SU-DHL-6 (cell line): ENCODE results near the gene GTF2H3.

ENCODE experiments used
- H2AFZ ChIP-seq: fragments of 200-600 bp; sonication (generic); 2 replicates; pipeline ENCODE4 v1.6.1; 2014; ENCODE audit warnings: low read depth, mild to moderate bottlenecking, moderate library complexity, mixed read lengths, antibody characterized with exemption, low read length; ENCODE audit not compliant: severe bottlenecking
- H3F3A ChIP-seq: fragments of 200-600 bp; shearing (Covaris generic); 2 replicates; pipeline ENCODE4 v1.6.0; 2016; ENCODE audit warnings: antibody characterized with exemption, mild to moderate bottlenecking; ENCODE audit not compliant: insufficient read depth
- H3K27ac ChIP-seq: fragments of 200-600 bp; sonication (generic); 2 replicates; pipeline ENCODE4 v1.5.1; 2016; ENCODE audit warnings: low read depth, mild to moderate bottlenecking, low read length, moderate library complexity, mixed read lengths
- H3K27me3 ChIP-seq: fragments of 200-600 bp; sonication (generic), shearing (Covaris generic); 2 replicates; pipeline ENCODE4 v1.6.0; 2014; ENCODE audit warnings: mild to moderate bottlenecking, low read length
- H3K36me3 ChIP-seq: fragments of 200-600 bp; sonication (generic); 2 replicates; pipeline ENCODE4 v1.6.1; 2014; ENCODE audit warnings: mild to moderate bottlenecking, low read length, mixed read lengths
- H3K4me2 ChIP-seq: fragments of 300-600, 200-600 bp; shearing (Covaris generic), sonication (generic); 2 replicates; pipeline ENCODE4 v1.6.0; 2014; ENCODE audit warnings: low read length, low read depth, mild to moderate bottlenecking; ENCODE audit not compliant: poor library complexity, severe bottlenecking
- H3K4me3 ChIP-seq: fragments of 200-600 bp; sonication (generic); 2 replicates; pipeline ENCODE4 v1.5.1; 2014; ENCODE audit warnings: antibody characterized with exemption, low read length, mild to moderate bottlenecking, mixed read lengths; ENCODE audit not compliant: insufficient read depth, poor library complexity, severe bottlenecking
- H3K79me2 ChIP-seq: fragments of 200-600 bp; sonication (generic); 2 replicates; pipeline ENCODE4 v1.6.1; 2014; ENCODE audit warnings: mild to moderate bottlenecking, low read length, moderate library complexity; ENCODE audit not compliant: insufficient read depth
- H3K9ac ChIP-seq: fragments of 200-600 bp; sonication (generic); 2 replicates; pipeline ENCODE4 v1.7.0; 2014; ENCODE audit warnings: mild to moderate bottlenecking, low read length
- H3K9me2 ChIP-seq: fragments of 200-600 bp; sonication (generic); replicated peaks from 2 replicates; pipeline ENCODE4 v1.6.1; 2014; ENCODE audit warnings: low read length; ENCODE audit not compliant: insufficient read depth
- H3K9me3 ChIP-seq: fragments of 200-600 bp; sonication (generic); 2 replicates; pipeline ENCODE4 v1.6.1; 2014; ENCODE audit warnings: low read length, mixed read lengths; ENCODE audit not compliant: insufficient read depth
- H4K20me1 ChIP-seq: fragments of 200-600 bp; sonication (generic); 2 replicates; pipeline ENCODE4 v1.6.1; 2014; ENCODE audit warnings: low read depth, mild to moderate bottlenecking, antibody characterized with exemption, low read length, moderate library complexity, mixed read lengths
- CTCF ChIP-seq: fragments of 200-600 bp; sonication (generic); IDR thresholded peaks from one replicate; pipeline ENCODE4 v1.5.1; 2017; ENCODE audit warnings: antibody characterized with exemption, mild to moderate bottlenecking, low read length, moderate library complexity; ENCODE audit not compliant: insufficient read depth, poor library complexity, severe bottlenecking
- EZH2phosphoT487 ChIP-seq: fragments of 200-600 bp; sonication (generic), shearing (Covaris generic); conservative IDR thresholded peaks from 2 replicates; pipeline ENCODE4 v1.6.1; 2018; ENCODE audit warnings: mild to moderate bottlenecking, antibody characterized with exemption, low read length, moderate library complexity, mixed read lengths

The GTF2H3 gene

GRCh38 chr12:123670882-123671728 lies 37.5 kb downstream of the GTF2H3 start, which contains the start of gene TCTN2:
TSS of gene TCTN2 (plus strand) at chr12:123671113. CDS start at chr12:123671241, 128 bp downstream.
- Histone ChIP-seq H3K27ac (no peak within 1 kb of the TSS), H3K4me3 (no peak within 1 kb of the TSS), H3F3A (no peaks in the 10 kb centered on the region), H3K9ac (no peak within 1 kb of the TSS), H3K36me3 (no peaks in the 10 kb centered on the region), H4K20me1 (no peaks in the 10 kb centered on the region), H3K4me2 (peak within 1 kb of the TSS; percentile 21), H3K79me2 (no peaks in the 10 kb centered on the region), H3K9me2 (no peaks in the 10 kb centered on the region), H3K27me3 (no peaks in the 10 kb centered on the region), H3K9me3 (no peaks in the 10 kb centered on the region), H2AFZ (peak within 1 kb of the TSS; percentile 76)
- TF ChIP-seq CTCF = no peak
- no peak for TF ChIP-seq EZH2phosphoT487

- no peak overlapping the region for H3K4me3 ChIP-seq
- no peaks in the 10 kb centered on the region for H3K27me3 ChIP-seq
- H3K27ac ChIP-seq = no peak overlapping the region
- no peak overlapping the region for H3K4me2 ChIP-seq
- H3K9me2 ChIP-seq = no peaks in the 10 kb centered on the region
- no peaks in the 10 kb centered on the region for H4K20me1 ChIP-seq
- no peaks in the 10 kb centered on the region for H3K36me3 ChIP-seq
- TF ChIP-seq EZH2phosphoT487 (no peak), CTCF (no peak)
- H3K79me2 ChIP-seq = no peaks in the 10 kb centered on the region
- H3K9ac ChIP-seq = no peak overlapping the region
- no peaks in the 10 kb centered on the region for H3F3A ChIP-seq
- H2AFZ ChIP-seq = no peak overlapping the region
- H3K9me3 ChIP-seq = no peaks in the 10 kb centered on the region
Observed at GRCh38 chr12:123671876-123672275, 38.2 kb downstream of the GTF2H3 start.

GRCh38 chr12:123675436-123675835 lies 41.8 kb downstream of the GTF2H3 start:
- no peak overlapping the region for H2AFZ ChIP-seq

More at GRCh38 chr12:123675436-123675835, 41.8 kb downstream of the GTF2H3 start:
- no peaks in the 10 kb centered on the region for H3K9me2 ChIP-seq
- no peak overlapping the region for H3K27ac ChIP-seq
- no peak overlapping the region for H3K9ac ChIP-seq
- H3K4me3 ChIP-seq = no peak overlapping the region
- no peaks in the 10 kb centered on the region for H3K9me3 ChIP-seq
- no peaks in the 10 kb centered on the region for H3K36me3 ChIP-seq
- TF ChIP-seq CTCF (no peak), EZH2phosphoT487 (no peak)
- no peaks in the 10 kb centered on the region for H3K79me2 ChIP-seq
- no peaks in the 10 kb centered on the region for H3F3A ChIP-seq
- H4K20me1 ChIP-seq = no peaks in the 10 kb centered on the region
- no peaks in the 10 kb centered on the region for H3K27me3 ChIP-seq
- H3K4me2 ChIP-seq = no peak overlapping the region
